SH-SY5Y (cell line): ENCODE data around the gene PSPH.

Source experiments
- GATA2 ChIP-seq: IDR thresholded peaks from 2 replicates; pipeline ENCODE4 v1.6.1; 2011; ENCODE audit warnings: mild to moderate bottlenecking, low read depth, low read length
- GATA3 ChIP-seq: IDR thresholded peaks from 2 replicates; pipeline ENCODE4 v1.6.1; 2011; ENCODE audit warnings: low read depth, mild to moderate bottlenecking, low read length, moderate library complexity

- no peak for TF ChIP-seq GATA2
- no peak for TF ChIP-seq GATA3
Measured at GRCh38 chr7:55965805-55966421, 85.3 kb downstream of the PSPH start.
